OCI-LY1 (cell line): Measurements from ENCODE around the gene SVOPL.

ENCODE experiments used
- H2AFZ ChIP-seq: fragments of 200-600 bp; sonication (generic), shearing (Covaris generic); 2 replicates; pipeline ENCODE4 v1.6.0; 2014; ENCODE audit warnings: antibody characterized with exemption, mild to moderate bottlenecking, low read length
- H3F3A ChIP-seq: fragments of 200-600 bp; sonication (generic), shearing (Covaris generic); 2 replicates; pipeline ENCODE4 v1.6.0; 2014; ENCODE audit warnings: mild to moderate bottlenecking, antibody characterized with exemption, low read length, moderate library complexity; ENCODE audit not compliant: insufficient read depth
- H3K27ac ChIP-seq: fragments of 200-600 bp; sonication (generic); 2 replicates; pipeline ENCODE4 v1.5.1; 2014; ENCODE audit warnings: low read length, mixed run types, mild to moderate bottlenecking, low read depth; ENCODE audit not compliant: poor library complexity, severe bottlenecking
- H3K27me3 ChIP-seq: fragments of 200-600 bp; sonication (generic); 2 replicates; pipeline ENCODE4 v1.6.0; 2014; ENCODE audit warnings: antibody characterized with exemption, mild to moderate bottlenecking, low read length, moderate library complexity; ENCODE audit not compliant: insufficient read depth
- H3K36me3 ChIP-seq: fragments of 200-600 bp; sonication (generic); 2 replicates; pipeline ENCODE4 v1.6.1; 2014; ENCODE audit warnings: mild to moderate bottlenecking, antibody characterized with exemption, low read length, moderate library complexity, mixed read lengths; ENCODE audit not compliant: insufficient read depth
- H3K4me1 ChIP-seq: fragments of 200-600 bp; sonication (generic); 2 replicates; pipeline ENCODE4 v1.5.1; 2014; ENCODE audit warnings: mild to moderate bottlenecking, low read length, moderate library complexity; ENCODE audit not compliant: insufficient read depth, severe bottlenecking
- H3K4me2 ChIP-seq: fragments of 200-600 bp; sonication (generic), shearing (Covaris generic); 2 replicates; pipeline ENCODE4 v1.6.1; 2014; ENCODE audit warnings: low read length
- H3K4me3 ChIP-seq: fragments of 200-600 bp; sonication (generic); 2 replicates; pipeline ENCODE4 v1.5.1; 2014; ENCODE audit warnings: low read length, low read depth, mild to moderate bottlenecking, mixed read lengths; ENCODE audit not compliant: poor library complexity, severe bottlenecking
- H3K79me2 ChIP-seq: fragments of 200-600 bp; shearing (Covaris generic); 2 replicates; pipeline ENCODE4 v1.6.1; 2016; ENCODE audit warnings: mixed run types, low read length, mixed read lengths; ENCODE audit not compliant: insufficient read depth
- H3K9ac ChIP-seq: fragments of 200-600 bp; sonication (generic), shearing (Covaris generic); 2 replicates; pipeline ENCODE4 v1.6.1; 2014; ENCODE audit warnings: mild to moderate bottlenecking, low read length, mixed read lengths
- H3K9me2 ChIP-seq: fragments of 200-600 bp; sonication (generic), shearing (Covaris generic); 2 replicates; pipeline ENCODE4 v1.6.1; 2014; ENCODE audit warnings: low read depth, mild to moderate bottlenecking, low read length, mixed read lengths
- H3K9me3 ChIP-seq: fragments of 200-600 bp; shearing (Covaris generic); 2 replicates; pipeline ENCODE4 v1.6.1; 2014; ENCODE audit warnings: low read length, mixed read lengths
- H4K20me1 ChIP-seq: fragments of 200-600 bp; sonication (generic), shearing (Covaris generic); 2 replicates; pipeline ENCODE4 v1.6.0; 2016; ENCODE audit warnings: mild to moderate bottlenecking, low read length; ENCODE audit not compliant: insufficient read depth
- EZH2 ChIP-seq: fragments of 200-600 bp; sonication (generic), shearing (Covaris generic); IDR thresholded peaks from 2 replicates; pipeline ENCODE4 v1.8.0; 2017; ENCODE audit warnings: borderline replicate concordance, mixed run types, mild to moderate bottlenecking, antibody characterized with exemption, low read length, moderate library complexity, mixed read lengths
- TF ChIP-seq, protein P1 (sequence below): fragments of 200-600 bp; sonication (generic), shearing (Covaris generic); IDR thresholded peaks from 2 replicates; pipeline ENCODE4 v1.5.1; 2017; ENCODE audit warnings: mild to moderate bottlenecking, antibody characterized with exemption, low read length, moderate library complexity, mixed read lengths

The SVOPL gene

DNA sequence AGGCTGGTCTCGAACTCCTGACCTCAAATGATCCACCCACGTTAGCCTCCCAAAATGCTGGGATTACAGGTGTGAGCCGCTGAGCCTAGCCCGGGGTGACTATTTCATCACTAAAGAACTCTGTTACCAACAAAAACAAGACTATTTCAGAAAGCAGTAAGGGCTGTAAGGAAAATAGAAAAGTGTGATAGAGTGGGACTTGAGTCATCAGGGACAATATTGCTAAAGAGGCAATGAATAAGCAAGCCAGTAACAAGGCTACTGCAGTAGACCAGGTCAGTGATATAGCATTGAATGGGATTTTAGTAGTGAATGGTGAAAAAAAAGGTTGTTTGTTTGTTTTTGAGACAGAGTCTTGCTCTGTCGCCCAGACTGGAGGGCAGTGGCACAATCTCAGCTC, 51.7 kb downstream of the SVOPL start:
- H3K36me3 ChIP-seq, result no peaks in the 10 kb centered on the region
- H3K4me1 ChIP-seq, result no peaks in the 10 kb centered on the region
- no peak overlapping the region for H3K9ac ChIP-seq
- no peaks in the 10 kb centered on the region for H3K9me3 ChIP-seq
- no peak overlapping the region for H3K4me3 ChIP-seq
- H3K9me2 ChIP-seq, result no peaks in the 10 kb centered on the region
- H3F3A ChIP-seq, result no peaks in the 10 kb centered on the region
- no peaks in the 10 kb centered on the region for H3K79me2 ChIP-seq
- H2AFZ ChIP-seq, result no peak overlapping the region
- H3K4me2 ChIP-seq, result no peak overlapping the region
- no peaks in the 10 kb centered on the region for H3K27me3 ChIP-seq
- no peaks in the 10 kb centered on the region for H4K20me1 ChIP-seq
- no peak overlapping the region for H3K27ac ChIP-seq
- no peak for TF ChIP-seq EZH2
- TF ChIP-seq, protein P1, sequence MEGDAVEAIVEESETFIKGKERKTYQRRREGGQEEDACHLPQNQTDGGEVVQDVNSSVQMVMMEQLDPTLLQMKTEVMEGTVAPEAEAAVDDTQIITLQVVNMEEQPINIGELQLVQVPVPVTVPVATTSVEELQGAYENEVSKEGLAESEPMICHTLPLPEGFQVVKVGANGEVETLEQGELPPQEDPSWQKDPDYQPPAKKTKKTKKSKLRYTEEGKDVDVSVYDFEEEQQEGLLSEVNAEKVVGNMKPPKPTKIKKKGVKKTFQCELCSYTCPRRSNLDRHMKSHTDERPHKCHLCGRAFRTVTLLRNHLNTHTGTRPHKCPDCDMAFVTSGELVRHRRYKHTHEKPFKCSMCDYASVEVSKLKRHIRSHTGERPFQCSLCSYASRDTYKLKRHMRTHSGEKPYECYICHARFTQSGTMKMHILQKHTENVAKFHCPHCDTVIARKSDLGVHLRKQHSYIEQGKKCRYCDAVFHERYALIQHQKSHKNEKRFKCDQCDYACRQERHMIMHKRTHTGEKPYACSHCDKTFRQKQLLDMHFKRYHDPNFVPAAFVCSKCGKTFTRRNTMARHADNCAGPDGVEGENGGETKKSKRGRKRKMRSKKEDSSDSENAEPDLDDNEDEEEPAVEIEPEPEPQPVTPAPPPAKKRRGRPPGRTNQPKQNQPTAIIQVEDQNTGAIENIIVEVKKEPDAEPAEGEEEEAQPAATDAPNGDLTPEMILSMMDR, result no peak

DNA sequence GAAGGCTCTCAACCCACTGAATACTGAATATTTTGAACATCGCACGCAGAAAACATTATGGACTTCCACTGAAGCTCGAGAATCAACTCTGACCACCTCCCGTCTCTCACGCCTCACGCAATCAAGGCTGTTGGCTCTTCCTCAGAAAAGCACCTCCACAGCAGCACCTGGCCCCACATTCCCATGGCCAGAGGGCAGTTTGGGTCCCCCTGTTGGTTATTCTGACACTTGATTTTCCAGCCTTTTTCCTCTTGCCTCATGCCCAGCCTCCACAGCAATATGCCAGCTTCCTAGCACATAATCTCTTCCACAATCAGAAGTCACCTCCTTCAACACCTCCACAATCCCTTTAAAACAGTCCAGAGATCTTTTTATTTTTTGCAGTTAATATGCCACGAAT, 55.9 kb downstream of the SVOPL start:
- H3K27me3 ChIP-seq, result no peaks in the 10 kb centered on the region
- H3F3A ChIP-seq, result no peaks in the 10 kb centered on the region
- H3K9ac ChIP-seq, result no peak overlapping the region
- H3K9me3 ChIP-seq, result no peaks in the 10 kb centered on the region
- no peak overlapping the region for H2AFZ ChIP-seq
- no peaks in the 10 kb centered on the region for H4K20me1 ChIP-seq
- H3K9me2 ChIP-seq, result no peaks in the 10 kb centered on the region
- no peak overlapping the region for H3K4me2 ChIP-seq
- H3K4me1 ChIP-seq, result no peaks in the 10 kb centered on the region
- H3K79me2 ChIP-seq, result no peaks in the 10 kb centered on the region
- TF ChIP-seq EZH2, result no peak
- TF ChIP-seq, protein P1, result no peak
- no peaks in the 10 kb centered on the region for H3K36me3 ChIP-seq
- H3K27ac ChIP-seq, result no peak overlapping the region
- no peak overlapping the region for H3K4me3 ChIP-seq

DNA sequence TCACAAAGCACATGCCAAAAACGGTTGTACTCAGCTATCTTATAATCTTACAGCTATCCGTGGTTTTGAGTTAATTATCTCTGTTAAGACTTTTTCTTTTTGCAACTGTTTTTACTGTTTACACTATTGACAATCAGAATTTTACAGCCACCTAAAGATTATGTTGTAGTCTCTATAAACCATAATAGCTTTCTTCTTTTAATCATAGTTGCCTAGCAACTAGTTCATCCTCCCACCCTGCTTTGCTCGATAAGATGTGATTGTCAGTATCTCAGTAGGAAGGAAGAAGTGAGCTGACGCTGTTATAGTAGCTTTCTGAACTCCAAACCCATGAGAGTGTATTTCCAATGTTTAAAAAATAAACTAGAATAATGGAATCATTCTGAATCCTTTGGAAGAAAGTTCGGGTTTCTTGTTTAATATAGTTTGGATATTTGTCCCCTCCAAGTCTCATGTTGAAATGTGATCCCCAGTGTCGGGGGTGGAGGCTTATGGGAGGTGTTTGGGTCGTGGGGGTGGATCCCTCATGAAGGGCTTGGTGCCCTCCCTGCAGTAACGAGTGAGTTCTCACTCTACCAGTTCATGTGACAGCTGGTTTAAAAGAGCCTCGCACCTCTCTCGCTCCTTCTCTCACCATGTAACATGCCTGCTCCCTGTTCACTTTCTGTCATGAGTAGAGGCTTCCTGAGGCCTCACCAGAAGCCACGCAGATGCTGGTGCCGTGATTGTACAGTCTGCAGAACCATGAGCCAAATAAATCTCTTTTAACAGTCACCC, 68.1 kb downstream of the SVOPL start:
- H3F3A ChIP-seq, result no peaks in the 10 kb centered on the region
- H3K9me3 ChIP-seq, result no peaks in the 10 kb centered on the region
- no peaks in the 10 kb centered on the region for H3K36me3 ChIP-seq
- H3K4me2 ChIP-seq, result no peak overlapping the region
- TF ChIP-seq EZH2, result no peak
- TF ChIP-seq, protein P1, result no peak
- H3K27me3 ChIP-seq, result peaks cover 5% of the 10 kb centered on the region; the same call in 1 of the 2 replicates
- no peaks in the 10 kb centered on the region for H3K4me1 ChIP-seq
- H4K20me1 ChIP-seq, result no peaks in the 10 kb centered on the region
- H3K27ac ChIP-seq, result no peak overlapping the region
- H3K9me2 ChIP-seq, result no peaks in the 10 kb centered on the region
- no peak overlapping the region for H3K9ac ChIP-seq
- H2AFZ ChIP-seq, result no peak overlapping the region
- no peaks in the 10 kb centered on the region for H3K79me2 ChIP-seq
- no peak overlapping the region for H3K4me3 ChIP-seq
